HFF-Myc (cell line): ENCODE results near the gene FOXJ3.

Experiments
- DNase-seq: peaks from one replicate; pipeline ENCODE4 v3.0.0-alpha.2; 2011; ENCODE audit warnings: low read depth; ENCODE audit errors: extremely low read depth
- H3K4me3 ChIP-seq: replicated peaks from 2 replicates; pipeline ENCODE4 v1.5.1; 2011; ENCODE audit warnings: low read depth, mild to moderate bottlenecking, control low read depth, low read length
- TF ChIP-seq, protein P1 (sequence below): IDR thresholded peaks from 2 replicates; pipeline ENCODE4 v1.5.1; 2012; ENCODE audit warnings: mild to moderate bottlenecking, low read depth, low read length, control low read depth; ENCODE audit errors: missing control alignments

FOXJ3 gene

DNA sequence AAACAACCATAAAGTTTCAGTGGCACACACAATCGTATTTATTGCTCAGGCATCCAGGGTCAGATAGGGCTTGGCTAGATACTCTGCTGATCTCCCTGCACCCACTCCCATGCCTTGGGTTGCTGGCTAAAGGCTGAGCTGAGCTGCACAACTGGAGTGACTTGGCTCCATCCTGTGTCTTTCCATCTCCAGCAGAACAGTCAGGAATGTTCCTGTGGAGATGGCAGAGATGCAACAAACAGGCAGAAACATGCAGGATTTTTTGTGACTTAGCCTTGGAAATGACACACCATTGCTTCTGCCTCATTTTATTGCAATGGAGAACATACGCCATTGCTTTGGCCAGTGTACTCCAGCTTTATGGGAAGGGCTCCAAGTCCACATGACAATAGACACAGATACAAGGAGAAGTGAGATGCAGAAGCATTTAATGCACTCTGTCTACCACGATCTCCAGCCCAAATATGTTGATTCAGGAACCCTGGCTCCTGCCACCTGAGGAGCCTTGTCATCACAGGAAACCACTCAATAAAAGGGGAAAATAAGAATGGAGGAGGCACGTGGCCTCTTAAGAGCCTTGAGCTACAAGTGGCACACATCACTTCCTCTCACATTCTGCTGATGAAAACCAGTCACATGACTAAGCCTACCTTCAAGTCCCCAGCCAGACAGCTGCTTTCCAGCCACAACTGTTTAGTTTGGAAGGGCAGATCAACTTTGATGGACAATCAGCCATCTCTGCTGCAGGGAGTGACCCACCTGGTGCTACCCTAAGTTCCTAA lies 191.9 kb downstream of the FOXJ3 start:
- DNase-seq = no peak
- H3K4me3 ChIP-seq = no peak overlapping the region
- TF ChIP-seq, protein P1, sequence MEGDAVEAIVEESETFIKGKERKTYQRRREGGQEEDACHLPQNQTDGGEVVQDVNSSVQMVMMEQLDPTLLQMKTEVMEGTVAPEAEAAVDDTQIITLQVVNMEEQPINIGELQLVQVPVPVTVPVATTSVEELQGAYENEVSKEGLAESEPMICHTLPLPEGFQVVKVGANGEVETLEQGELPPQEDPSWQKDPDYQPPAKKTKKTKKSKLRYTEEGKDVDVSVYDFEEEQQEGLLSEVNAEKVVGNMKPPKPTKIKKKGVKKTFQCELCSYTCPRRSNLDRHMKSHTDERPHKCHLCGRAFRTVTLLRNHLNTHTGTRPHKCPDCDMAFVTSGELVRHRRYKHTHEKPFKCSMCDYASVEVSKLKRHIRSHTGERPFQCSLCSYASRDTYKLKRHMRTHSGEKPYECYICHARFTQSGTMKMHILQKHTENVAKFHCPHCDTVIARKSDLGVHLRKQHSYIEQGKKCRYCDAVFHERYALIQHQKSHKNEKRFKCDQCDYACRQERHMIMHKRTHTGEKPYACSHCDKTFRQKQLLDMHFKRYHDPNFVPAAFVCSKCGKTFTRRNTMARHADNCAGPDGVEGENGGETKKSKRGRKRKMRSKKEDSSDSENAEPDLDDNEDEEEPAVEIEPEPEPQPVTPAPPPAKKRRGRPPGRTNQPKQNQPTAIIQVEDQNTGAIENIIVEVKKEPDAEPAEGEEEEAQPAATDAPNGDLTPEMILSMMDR = no peak

DNA sequence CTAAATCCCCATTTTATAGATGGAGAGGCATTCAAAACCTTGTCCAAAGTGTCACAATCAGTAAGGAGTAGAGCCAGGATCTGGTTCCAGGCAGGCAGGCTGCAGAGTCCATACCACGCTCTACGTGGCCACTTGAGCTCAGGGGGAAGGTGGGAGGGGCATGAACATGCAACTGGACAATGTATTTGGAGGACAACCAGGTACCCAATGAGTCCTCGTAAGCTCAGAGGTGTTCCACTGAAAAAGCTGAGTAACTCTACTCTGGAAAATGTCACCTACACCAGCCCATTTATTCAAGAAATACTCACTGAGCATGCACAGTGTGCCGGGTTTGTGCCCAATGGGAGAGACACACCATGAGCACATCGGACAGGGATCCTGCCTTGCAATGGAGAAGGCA lies 193.1 kb downstream of the FOXJ3 start:
- DNase-seq = no peak
- H3K4me3 ChIP-seq = no peak overlapping the region
- TF ChIP-seq, protein P1 = no peak

DNA sequence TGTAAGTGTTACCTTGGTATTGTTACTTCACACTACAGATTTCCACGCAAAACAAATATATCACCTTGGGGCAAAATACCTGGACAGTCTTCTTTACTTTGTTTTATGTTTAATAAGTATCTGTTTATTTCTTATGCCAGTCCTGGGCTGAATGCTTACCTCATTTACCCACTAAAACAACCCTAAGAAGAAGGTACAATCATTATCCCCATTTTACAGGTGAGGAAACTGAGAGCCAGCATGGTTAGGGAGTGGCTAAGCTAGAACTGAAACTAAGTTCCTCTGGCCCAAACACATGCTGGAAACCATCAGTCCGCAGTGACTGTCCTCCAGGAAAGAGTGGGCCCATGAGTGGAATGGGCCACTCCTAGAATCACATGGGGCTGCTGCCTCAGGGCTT lies 194.8 kb downstream of the FOXJ3 start:
- DNase-seq = no peak
- no peak overlapping the region for H3K4me3 ChIP-seq
- TF ChIP-seq, protein P1 = no peak

DNA sequence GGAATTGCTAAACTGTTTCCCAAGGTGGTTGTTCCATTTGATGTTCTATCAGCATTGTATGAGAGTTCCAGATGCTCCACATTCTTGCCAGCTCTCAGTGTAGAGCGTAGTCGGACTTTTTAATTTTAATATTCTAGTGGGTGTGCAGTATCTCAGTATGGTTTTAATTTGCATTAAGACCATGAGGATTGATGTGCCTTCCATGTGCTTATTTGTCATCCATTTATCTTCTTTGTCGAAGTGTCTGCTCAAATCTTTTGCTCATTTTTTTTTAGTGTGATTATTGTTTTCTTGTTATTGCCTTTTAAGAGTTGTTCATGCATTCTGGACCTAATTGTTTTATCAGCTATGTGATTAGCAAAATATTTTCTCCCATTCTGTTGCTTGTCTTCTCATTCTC lies 195.6 kb downstream of the FOXJ3 start:
- DNase-seq = no peak
- H3K4me3 ChIP-seq = no peak overlapping the region
- TF ChIP-seq, protein P1 = no peak

DNA sequence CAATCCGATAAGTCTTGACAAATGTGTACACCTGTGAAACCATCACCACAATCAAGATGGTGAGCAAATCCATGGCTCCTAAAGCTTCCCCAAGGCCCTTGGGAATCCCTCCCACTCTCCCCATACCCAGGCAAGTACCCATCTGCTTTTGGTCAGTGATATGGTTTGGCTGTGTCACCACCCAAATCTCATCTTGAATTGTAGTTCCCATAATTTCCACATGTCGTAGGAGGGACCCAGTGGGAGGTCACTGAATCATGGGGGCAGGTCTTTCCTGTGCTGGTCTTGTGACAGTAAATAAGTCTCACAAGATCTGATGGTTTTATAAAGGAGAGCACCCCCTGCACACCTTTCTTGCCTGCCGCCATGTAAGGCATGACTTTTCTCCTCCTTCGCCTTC lies 196.4 kb downstream of the FOXJ3 start:
- no peak overlapping the region for H3K4me3 ChIP-seq
- TF ChIP-seq, protein P1 = no peak
- no peak for DNase-seq

DNA sequence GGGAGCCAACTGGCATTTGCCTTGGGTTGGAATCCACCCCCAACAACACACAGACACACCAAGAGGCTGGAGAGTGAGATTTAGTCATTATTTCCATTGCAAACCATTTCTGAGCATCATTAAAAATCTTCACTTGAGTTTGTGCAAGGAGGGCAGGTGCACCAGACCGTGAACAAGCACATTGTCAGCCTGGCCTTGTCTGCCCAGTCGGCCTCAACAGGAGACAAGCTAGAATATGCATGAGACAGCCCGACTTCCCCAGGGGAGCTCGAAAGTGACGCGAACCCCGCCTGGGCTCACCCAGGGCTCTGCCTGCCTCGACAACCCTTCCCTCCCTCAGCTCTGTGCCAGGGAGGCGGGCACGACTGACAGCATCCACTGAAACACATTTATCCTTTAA lies 197.3 kb downstream of the FOXJ3 start:
- TF ChIP-seq, protein P1 = no peak
- H3K4me3 ChIP-seq = no peak overlapping the region
- DNase-seq = no peak

DNA sequence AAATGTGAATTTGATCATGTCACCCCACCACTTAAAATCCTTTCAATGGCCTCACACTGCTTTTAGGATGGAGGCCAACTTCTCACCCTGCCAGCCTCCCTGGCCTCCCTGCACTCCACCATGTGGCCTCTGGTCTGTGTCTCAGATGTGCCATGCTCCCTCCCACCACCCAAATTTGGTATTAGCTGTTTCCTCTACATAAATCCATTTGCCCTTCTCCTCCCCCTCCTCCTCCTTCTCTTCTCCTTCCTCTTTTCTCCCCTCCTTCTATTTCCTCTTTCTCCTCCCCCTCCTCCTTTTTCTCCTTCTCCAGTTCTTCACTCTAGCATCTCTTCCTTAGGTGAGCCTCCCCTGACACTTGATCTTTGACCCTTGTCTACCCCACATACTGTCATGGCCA lies 198.6 kb downstream of the FOXJ3 start:
- no peak overlapping the region for H3K4me3 ChIP-seq
- TF ChIP-seq, protein P1 = no peak
- DNase-seq = no peak
